Measurements from ENCODE around the gene SPDEF.

DNA sequence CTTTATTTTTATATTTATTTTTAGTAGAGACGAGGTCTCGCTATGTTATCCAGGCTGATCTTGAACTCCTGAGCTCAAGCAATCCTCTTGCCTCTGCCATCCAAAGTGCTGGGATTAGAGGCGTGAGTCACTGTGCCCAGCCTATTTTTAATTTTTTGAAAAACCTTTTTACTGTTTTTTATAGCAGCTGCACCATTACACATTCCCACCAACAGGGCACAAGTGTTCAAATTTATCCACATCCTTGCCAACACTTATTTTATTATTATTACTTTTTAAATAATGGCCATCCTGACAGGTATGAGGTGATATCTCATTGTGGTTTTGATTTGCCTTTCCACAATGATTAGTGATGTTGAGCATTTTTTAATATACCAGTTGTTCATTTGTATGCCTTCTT is 47.7 kb downstream of the SPDEF start:
- TF ChIP-seq POLR2A (IDR thresholded peaks at IDR 0.05; ENCODE audit: low read depth, low read length) (no peak), POLR2AphosphoS5 (IDR thresholded peaks at IDR 0.05; ENCODE audit: low read depth, low read length) (no peak)

Measured in GM12891 (cell line).